Activated naive CD4-positive, alpha-beta T cell treated with Interleukin-2 at 50 U/mL for 16 hours (primary cell): ENCODE measurements around the gene RBM45.
"Not testable (repeated sequence)": the region's sequence is repeated elsewhere in the genome, so short reads cannot be mapped to it uniquely, and the experiment has no call there.

Experiments used
- DNase-seq: peaks from one replicate; pipeline ENCODE4 v3.0.0-alpha.2; 2020

Gene RBM45

GRCh38 chr2:178112202-178113152 is at the start of gene RBM45:
Gene RBM45 (plus strand): TSS chr2:178112437. CDS start chr2:178112547, 110 bp downstream.
- DNase-seq = peak; percentile 87

DNA sequence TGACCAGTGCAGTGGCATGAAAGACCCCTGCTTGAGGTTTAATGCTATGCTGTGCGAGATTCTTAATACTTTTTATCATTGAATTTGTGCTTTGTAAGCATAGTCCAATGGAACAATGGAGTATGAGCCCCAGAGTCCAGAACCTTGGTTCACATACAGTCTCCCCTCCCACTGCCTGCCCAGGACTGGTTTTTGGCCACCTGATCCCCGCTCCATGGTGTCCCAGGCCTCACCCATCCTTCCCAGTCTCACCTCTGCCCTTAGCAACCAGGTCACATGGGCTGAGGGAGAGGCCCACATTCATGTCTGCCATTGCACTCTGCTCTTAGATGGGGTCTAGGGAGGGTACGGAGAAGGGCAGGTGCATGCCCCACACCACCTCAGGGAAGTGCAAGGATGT is 45.9 kb upstream of the RBM45 start:
- no peak for DNase-seq

GRCh38 chr2:178066890-178067669 is 45.2 kb upstream of the RBM45 start:
- DNase-seq = no peak

DNA sequence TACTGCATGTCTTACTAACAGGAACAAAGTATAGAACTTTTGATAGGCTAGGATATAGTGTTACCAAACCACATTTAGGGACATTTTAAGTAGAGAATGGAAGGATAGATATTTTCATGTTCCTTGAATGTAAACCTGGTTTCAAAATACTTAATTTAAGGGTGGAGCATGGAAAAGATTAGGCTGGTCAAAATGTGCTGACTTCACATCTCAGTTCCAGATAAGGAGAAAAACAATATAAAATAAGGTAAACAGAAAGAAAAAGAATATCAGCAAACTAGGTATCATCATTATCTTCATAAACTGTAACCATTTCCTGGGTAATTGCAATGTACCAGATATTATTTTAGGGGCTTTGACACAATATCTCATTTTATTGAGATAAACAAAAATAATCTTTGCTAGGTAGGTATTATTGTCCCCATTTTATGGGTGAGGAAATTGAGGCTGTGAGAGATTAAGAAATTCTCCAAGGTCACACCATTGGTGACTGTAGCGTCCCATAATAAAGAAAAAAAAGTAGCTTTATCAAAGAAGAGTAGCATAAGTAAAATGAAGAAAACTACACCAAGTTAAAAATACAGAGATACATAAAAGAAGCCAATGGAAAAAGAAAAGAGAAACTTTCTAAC is 43.3 kb upstream of the RBM45 start:
- no peak for DNase-seq

GRCh38 chr2:178069551-178069950 is 42.7 kb upstream of the RBM45 start:
- no peak for DNase-seq

DNA sequence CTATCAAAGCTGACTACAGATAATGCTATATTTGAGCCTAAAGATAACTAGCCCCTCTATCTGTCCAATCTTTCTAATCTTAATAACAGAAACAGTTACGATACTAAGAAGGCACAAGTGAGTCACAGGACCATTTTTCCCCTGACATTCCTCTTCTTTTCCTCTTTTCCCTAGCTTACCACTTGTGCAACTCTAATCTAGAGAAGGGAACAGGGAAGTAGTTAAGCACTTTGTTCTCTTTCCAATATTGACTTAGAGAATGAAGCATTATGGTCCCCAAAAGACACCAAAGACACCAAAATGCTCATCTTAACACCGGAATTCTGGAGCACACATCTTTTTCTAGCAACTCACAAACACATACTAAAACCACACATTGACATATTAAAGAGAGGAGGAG is 41.4 kb upstream of the RBM45 start:
- DNase-seq = no peak

GRCh38 chr2:178072000-178072382 is 40.2 kb upstream of the RBM45 start:
- DNase-seq = no peak

DNA sequence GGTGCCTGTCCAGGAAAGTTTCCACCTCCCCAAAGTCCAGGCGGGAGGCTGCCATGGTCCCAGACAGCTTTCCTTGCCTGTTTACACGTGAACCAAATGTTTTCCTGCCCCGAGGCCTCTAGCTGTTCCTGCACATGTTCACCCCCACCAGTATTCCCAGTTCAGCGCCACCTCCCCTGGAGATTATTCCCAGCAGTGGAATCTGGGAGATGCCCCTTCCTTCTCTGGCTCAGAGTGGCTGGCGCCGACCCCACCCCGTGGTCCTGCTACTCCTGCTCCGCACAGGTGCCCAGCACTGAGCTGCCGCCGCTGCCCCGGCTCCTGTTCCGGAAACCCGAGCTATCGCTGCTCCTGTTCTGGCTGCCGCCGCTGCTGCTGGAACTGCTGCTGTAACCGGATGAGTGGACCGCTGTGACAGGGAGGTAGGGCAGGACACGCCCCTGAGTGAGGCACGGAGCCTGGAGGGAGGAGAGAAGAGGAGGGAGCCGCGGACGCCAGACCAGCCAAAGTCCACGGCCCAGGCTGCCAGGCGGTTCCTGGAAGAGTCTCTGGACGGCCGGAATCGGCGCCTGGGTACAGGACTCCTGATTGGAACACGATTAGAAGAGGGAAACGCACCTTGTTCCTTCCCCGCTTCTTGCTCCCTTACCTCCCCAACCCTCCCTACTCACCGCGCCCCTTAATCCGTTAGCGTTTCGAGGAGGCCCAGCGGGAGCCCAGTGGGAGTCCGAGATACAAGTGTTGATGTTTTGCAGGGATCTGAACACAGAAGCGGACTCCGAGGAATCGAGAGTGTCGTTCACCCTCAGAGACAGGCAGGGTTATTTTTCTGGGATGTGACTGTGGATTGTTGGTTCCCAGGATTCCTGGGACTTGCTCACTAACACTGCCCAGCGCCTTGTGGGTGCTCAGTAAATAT is 39.6 kb upstream of the RBM45 start, which contains the start of gene PDE11A:
Gene PDE11A (minus strand): TSS at position 395 of the 919 bp plus-strand sequence. CDS start 340 bp downstream, at position 55.
- peak; percentile 6 for DNase-seq

- DNase-seq = no peak
These were observed 37.9 kb upstream of the RBM45 start for GRCh38 chr2:178074123-178075005.

- DNase-seq = no peak
These were observed 37.3 kb upstream of the RBM45 start for GRCh38 chr2:178075006-178075326.

GRCh38 chr2:178076130-178076529 is 36.1 kb upstream of the RBM45 start:
- DNase-seq = no peak

DNA sequence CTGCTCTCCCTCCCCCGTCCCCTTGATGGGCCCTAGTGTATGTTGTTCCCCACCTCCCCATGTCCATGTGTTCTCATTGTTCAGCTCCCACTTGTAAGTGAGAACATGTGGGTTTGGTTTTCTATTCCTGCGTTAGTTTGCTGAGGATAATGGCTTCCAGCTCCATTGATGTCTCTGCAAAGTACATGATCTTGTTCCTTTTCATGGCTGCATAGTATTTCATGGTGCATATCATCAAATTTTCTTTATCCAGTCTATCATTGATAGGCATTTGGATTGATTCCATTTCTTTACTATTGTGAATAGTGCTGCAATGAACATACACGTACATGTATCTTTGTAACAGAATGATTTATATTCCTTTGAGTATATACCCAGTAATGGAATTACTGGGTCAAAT is 33.0 kb upstream of the RBM45 start:
- DNase-seq = not testable (repeated sequence)

- no peak for DNase-seq
These were observed 29.7 kb upstream of the RBM45 start for GRCh38 chr2:178082408-178083045.

GRCh38 chr2:178084273-178084672 is 28.0 kb upstream of the RBM45 start:
- DNase-seq = no peak

DNA sequence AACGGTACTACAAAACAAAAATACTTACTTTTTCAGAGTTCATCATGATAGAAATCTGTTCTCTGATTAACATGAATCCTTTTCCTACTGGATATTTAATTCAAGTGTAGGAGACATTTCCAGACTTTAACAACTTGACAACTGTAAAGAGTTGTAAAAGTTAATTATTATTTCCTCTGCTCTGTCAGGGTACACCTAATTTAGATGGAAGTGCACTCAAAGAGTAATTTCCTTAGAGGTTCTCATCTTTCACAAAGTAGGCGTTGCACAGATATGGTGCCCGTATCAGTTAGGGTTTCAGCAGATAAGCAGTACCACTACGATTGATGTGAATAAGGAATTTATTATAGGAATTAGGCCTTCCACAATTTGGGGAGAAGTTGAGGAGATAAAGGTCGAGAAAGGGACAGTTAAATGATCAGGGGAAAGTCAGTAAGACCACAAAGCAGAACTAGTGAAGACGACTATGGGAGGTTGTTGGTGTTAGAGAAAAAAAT is 23.4 kb upstream of the RBM45 start:
- DNase-seq = no peak

- no peak for DNase-seq
These were observed 18.8 kb upstream of the RBM45 start for GRCh38 chr2:178093471-178093870.

- no peak for DNase-seq
These were observed 10.7 kb upstream of the RBM45 start for GRCh38 chr2:178101321-178102079.

DNA sequence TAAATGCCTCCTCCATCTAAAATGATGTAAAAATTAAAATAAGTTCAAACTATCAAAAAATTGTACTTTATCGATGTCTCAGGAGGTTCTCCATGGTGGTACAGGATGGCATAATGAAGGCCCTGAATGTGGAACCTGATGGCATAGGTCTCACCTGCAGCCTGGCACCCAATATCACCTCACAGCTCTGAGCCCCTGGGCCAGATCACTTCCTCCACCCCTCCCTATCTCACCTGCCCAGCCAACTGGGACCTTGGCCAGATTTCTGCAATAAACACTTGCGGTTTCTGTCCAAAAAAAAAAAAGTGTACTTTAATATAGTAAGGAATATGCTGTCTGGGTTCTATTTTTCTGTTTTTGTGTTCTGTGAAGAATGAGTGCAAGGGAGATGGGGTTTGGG is 6.7 kb upstream of the RBM45 start:
- DNase-seq = no peak

DNA sequence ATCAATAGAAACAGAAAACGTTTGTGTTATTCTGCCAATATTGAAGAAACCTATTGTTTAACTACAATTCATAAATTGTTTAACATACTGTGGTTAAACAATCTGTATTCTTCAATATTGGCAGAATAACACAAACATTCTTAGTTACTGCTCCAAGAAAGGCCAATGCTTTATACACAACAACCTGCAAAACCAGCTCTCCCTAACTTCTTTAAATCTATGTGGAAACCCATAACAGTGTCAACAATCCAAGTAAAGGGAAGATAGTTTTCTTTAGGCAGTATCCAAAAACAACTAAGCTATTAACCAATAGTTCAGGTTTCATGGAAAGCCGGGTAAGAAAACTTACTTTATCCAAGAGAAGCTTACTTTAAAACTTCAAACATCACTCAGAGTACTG is 6.2 kb upstream of the RBM45 start:
- no peak for DNase-seq

DNA sequence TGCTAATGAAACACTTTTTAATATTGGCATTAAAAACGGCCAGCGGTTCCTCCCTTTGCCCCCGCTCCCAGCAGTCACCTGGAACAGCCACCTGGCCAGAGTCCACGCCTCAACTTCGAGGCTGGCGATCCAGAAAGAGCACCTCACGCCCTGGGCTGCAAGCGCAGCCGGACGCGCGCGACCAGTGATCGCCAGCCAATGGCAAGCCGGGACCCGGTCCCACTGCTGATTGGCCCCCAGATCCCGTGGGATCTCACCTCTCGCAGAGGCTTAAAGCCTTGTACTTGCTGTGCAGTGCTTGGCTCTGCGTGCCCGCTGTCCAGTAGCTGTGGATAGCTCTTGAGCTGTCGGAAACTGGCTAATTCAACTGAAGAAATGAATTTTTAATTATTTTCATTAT is 4.1 kb upstream of the RBM45 start:
- no peak for DNase-seq
